ENCODE results near the gene USP34.

Gene USP34

DNA sequence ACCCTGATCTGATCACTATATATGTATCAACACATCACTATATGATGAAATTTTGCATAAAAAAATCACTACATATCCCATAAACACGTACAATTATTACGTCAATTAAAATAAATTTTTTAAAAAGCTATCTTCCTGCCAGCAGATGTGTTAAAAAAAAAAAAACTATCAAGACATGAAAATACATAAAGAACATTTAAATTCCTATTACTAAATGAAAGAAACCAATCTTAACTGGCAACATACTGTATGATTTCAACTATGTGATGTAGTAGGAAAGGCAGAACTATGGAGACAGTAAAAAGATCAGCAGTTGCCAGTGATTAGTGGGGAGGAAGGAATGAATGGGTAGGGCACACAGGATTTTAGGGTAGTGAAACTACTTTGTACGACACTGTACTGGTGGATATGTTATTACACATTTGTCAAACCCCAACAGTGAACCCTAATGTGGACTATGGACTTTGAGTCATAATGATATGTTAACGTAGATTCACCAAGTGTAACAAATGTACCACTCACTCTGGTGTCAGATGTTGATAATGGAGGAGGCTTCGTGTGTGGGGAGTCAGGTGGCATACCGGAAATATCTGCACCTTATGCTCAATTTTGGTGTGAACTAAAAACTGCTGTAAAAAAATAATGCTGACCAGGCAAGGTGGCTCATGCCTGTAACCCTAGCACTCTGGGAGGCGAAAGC is 27.4 kb downstream of the USP34 start:
- TF ChIP-seq ESRRG (CRISPR knock-in tag; IDR thresholded peaks at IDR 0.05), result no peak
- TF ChIP-seq, protein P1, sequence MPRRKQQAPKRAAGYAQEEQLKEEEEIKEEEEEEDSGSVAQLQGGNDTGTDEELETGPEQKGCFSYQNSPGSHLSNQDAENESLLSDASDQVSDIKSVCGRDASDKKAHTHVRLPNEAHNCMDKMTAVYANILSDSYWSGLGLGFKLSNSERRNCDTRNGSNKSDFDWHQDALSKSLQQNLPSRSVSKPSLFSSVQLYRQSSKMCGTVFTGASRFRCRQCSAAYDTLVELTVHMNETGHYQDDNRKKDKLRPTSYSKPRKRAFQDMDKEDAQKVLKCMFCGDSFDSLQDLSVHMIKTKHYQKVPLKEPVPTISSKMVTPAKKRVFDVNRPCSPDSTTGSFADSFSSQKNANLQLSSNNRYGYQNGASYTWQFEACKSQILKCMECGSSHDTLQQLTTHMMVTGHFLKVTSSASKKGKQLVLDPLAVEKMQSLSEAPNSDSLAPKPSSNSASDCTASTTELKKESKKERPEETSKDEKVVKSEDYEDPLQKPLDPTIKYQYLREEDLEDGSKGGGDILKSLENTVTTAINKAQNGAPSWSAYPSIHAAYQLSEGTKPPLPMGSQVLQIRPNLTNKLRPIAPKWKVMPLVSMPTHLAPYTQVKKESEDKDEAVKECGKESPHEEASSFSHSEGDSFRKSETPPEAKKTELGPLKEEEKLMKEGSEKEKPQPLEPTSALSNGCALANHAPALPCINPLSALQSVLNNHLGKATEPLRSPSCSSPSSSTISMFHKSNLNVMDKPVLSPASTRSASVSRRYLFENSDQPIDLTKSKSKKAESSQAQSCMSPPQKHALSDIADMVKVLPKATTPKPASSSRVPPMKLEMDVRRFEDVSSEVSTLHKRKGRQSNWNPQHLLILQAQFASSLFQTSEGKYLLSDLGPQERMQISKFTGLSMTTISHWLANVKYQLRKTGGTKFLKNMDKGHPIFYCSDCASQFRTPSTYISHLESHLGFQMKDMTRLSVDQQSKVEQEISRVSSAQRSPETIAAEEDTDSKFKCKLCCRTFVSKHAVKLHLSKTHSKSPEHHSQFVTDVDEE (CRISPR knock-in tag; IDR thresholded peaks at IDR 0.05), result no peak
- TF ChIP-seq TOX (CRISPR knock-in tag; IDR thresholded peaks at IDR 0.05; ENCODE audit: borderline replicate concordance), result no peak
- no peak for TF ChIP-seq ZNF565 (CRISPR knock-in tag; conservative IDR thresholded peaks at IDR 0.05; ENCODE audit: low read depth)
- TF ChIP-seq, protein P2, sequence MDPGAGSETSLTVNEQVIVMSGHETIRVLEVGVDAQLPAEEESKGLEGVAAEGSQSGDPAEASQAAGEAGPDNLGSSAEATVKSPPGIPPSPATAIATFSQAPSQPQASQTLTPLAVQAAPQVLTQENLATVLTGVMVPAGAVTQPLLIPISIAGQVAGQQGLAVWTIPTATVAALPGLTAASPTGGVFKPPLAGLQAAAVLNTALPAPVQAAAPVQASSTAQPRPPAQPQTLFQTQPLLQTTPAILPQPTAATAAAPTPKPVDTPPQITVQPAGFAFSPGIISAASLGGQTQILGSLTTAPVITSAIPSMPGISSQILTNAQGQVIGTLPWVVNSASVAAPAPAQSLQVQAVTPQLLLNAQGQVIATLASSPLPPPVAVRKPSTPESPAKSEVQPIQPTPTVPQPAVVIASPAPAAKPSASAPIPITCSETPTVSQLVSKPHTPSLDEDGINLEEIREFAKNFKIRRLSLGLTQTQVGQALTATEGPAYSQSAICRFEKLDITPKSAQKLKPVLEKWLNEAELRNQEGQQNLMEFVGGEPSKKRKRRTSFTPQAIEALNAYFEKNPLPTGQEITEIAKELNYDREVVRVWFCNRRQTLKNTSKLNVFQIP (CRISPR knock-in tag; IDR thresholded peaks at IDR 0.05; ENCODE audit: borderline replicate concordance, low read depth), result no peak
- TF ChIP-seq CSDC2 (CRISPR knock-in tag; IDR thresholded peaks at IDR 0.05), result no peak
- no peak for TF ChIP-seq ISL1 (CRISPR knock-in tag; IDR thresholded peaks at IDR 0.05)
- TF ChIP-seq, protein P3, sequence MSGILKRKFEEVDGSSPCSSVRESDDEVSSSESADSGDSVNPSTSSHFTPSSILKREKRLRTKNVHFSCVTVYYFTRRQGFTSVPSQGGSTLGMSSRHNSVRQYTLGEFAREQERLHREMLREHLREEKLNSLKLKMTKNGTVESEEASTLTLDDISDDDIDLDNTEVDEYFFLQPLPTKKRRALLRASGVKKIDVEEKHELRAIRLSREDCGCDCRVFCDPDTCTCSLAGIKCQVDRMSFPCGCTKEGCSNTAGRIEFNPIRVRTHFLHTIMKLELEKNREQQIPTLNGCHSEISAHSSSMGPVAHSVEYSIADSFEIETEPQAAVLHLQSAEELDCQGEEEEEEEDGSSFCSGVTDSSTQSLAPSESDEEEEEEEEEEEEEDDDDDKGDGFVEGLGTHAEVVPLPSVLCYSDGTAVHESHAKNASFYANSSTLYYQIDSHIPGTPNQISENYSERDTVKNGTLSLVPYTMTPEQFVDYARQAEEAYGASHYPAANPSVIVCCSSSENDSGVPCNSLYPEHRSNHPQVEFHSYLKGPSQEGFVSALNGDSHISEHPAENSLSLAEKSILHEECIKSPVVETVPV (CRISPR knock-in tag; IDR thresholded peaks at IDR 0.05), result no peak
- no peak for TF ChIP-seq ZFP30 (CRISPR knock-in tag; IDR thresholded peaks at IDR 0.05)
- no peak for TF ChIP-seq ZFP3 (CRISPR knock-in tag; IDR thresholded peaks at IDR 0.05)
- no peak for TF ChIP-seq ZNF8 (CRISPR knock-in tag; IDR thresholded peaks at IDR 0.05)
- TF ChIP-seq, protein P4, sequence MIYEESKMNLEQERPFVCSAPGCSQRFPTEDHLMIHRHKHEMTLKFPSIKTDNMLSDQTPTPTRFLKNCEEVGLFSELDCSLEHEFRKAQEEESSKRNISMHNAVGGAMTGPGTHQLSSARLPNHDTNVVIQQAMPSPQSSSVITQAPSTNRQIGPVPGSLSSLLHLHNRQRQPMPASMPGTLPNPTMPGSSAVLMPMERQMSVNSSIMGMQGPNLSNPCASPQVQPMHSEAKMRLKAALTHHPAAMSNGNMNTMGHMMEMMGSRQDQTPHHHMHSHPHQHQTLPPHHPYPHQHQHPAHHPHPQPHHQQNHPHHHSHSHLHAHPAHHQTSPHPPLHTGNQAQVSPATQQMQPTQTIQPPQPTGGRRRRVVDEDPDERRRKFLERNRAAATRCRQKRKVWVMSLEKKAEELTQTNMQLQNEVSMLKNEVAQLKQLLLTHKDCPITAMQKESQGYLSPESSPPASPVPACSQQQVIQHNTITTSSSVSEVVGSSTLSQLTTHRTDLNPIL (CRISPR knock-in tag; IDR thresholded peaks at IDR 0.05; ENCODE audit: low read depth), result no peak
- no peak for TF ChIP-seq GLIS3 (CRISPR knock-in tag; IDR thresholded peaks at IDR 0.05)
- TF ChIP-seq RARB (CRISPR knock-in tag; IDR thresholded peaks at IDR 0.05), result no peak
- no peak for TF ChIP-seq PPARA (CRISPR knock-in tag; IDR thresholded peaks at IDR 0.05; ENCODE audit: borderline replicate concordance)
- no peak for TF ChIP-seq ARNTL (CRISPR knock-in tag; IDR thresholded peaks at IDR 0.05; ENCODE audit: borderline replicate concordance, low read depth)
- no peak for TF ChIP-seq OSR1 (CRISPR knock-in tag; IDR thresholded peaks at IDR 0.05)
- no peak for TF ChIP-seq TCF4 (CRISPR knock-in tag; IDR thresholded peaks at IDR 0.05; ENCODE audit: borderline replicate concordance)
- TF ChIP-seq BACH2 (CRISPR knock-in tag; IDR thresholded peaks at IDR 0.05; ENCODE audit: borderline replicate concordance), result no peak
- TF ChIP-seq ZNF70 (CRISPR knock-in tag; IDR thresholded peaks at IDR 0.05), result no peak
- ATAC-seq, result no peak

DNA sequence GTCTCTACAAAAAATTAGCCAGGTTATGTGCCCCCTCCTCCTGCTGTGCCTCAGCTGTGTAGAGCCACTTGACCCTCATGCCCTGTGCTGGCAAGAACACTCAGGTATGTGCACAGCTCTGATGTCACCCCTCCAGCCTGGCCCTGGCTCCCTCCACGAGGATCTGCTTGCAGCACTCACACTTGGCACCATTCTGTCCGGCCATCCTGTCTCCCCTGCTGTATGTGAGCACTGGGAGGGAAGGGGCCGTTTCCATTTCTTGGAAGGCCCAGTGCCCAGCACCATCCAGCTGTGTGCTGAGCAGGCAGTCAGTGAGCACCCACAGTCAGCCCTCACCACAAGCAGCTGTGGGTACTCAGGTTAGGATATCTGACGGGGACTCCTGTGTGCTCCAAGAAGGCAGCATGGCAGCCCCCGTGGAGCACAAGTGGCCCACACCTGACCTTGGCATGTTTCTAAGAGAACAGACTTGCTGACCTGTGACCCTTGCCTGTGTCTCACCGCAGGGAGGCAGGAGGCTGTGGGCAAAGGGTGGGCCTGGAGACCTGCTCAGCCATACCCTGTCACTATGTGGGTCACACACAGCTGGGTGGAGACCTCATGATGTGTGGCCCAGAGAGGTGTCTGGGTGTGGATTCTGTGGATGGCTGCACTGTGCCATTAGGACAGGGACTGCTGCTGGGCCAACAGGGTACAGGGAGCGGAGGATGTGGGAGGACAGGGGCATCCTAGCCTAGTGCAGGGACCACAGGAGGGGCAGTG is 31.5 kb downstream of the USP34 start:
- TF ChIP-seq, protein P5, sequence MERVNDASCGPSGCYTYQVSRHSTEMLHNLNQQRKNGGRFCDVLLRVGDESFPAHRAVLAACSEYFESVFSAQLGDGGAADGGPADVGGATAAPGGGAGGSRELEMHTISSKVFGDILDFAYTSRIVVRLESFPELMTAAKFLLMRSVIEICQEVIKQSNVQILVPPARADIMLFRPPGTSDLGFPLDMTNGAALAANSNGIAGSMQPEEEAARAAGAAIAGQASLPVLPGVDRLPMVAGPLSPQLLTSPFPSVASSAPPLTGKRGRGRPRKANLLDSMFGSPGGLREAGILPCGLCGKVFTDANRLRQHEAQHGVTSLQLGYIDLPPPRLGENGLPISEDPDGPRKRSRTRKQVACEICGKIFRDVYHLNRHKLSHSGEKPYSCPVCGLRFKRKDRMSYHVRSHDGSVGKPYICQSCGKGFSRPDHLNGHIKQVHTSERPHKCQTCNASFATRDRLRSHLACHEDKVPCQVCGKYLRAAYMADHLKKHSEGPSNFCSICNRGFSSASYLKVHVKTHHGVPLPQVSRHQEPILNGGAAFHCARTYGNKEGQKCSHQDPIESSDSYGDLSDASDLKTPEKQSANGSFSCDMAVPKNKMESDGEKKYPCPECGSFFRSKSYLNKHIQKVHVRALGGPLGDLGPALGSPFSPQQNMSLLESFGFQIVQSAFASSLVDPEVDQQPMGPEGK (CRISPR knock-in tag; IDR thresholded peaks at IDR 0.05; ENCODE audit: borderline replicate concordance), result no peak
- TF ChIP-seq ZNF565 (CRISPR knock-in tag; conservative IDR thresholded peaks at IDR 0.05; ENCODE audit: low read depth), result no peak
- no peak for TF ChIP-seq ARNTL (CRISPR knock-in tag; IDR thresholded peaks at IDR 0.05; ENCODE audit: borderline replicate concordance, low read depth)
- no peak for TF ChIP-seq ZNF8 (CRISPR knock-in tag; IDR thresholded peaks at IDR 0.05)
- ATAC-seq, result no peak
